ENCODE results near the gene PRR5L.

PRR5L gene

GRCh38 chr11:36451045-36451444, 155.0 kb downstream of the PRR5L start:
- DNase-seq (ENCODE audit: low spot score): no peak
- no peak for TF ChIP-seq CTCF (IDR thresholded peaks at IDR 0.05; ENCODE audit: extremely low read depth, missing control alignments)

- no peak for DNase-seq (ENCODE audit: low spot score)
- no peak for TF ChIP-seq CTCF (IDR thresholded peaks at IDR 0.05; ENCODE audit: extremely low read depth, missing control alignments)
Measured at GRCh38 chr11:36451681-36452080, 155.6 kb downstream of the PRR5L start.

- no peak for TF ChIP-seq CTCF (IDR thresholded peaks at IDR 0.05; ENCODE audit: extremely low read depth, missing control alignments)
- no peak for DNase-seq (ENCODE audit: low spot score)
Measured at GRCh38 chr11:36452236-36452940, 156.3 kb downstream of the PRR5L start.

GRCh38 chr11:36452961-36453360, 156.9 kb downstream of the PRR5L start:
- TF ChIP-seq CTCF (IDR thresholded peaks at IDR 0.05; ENCODE audit: extremely low read depth, missing control alignments): no peak
- no peak for DNase-seq (ENCODE audit: low spot score)

- DNase-seq (ENCODE audit: low spot score): no peak
- TF ChIP-seq CTCF (IDR thresholded peaks at IDR 0.05; ENCODE audit: extremely low read depth, missing control alignments): no peak
Measured at GRCh38 chr11:36453678-36454077, 157.6 kb downstream of the PRR5L start.

- no peak for DNase-seq (ENCODE audit: low spot score)
- no peak for TF ChIP-seq CTCF (IDR thresholded peaks at IDR 0.05; ENCODE audit: extremely low read depth, missing control alignments)
Measured at GRCh38 chr11:36454551-36454940, 158.5 kb downstream of the PRR5L start.

GRCh38 chr11:36454941-36455631, 159.0 kb downstream of the PRR5L start:
- no peak for DNase-seq (ENCODE audit: low spot score)
- TF ChIP-seq CTCF (IDR thresholded peaks at IDR 0.05; ENCODE audit: extremely low read depth, missing control alignments): no peak

Measured in GM20000 (cell line).